ENCODE measurements around the gene ADARB1.

ADARB1 gene

DNA sequence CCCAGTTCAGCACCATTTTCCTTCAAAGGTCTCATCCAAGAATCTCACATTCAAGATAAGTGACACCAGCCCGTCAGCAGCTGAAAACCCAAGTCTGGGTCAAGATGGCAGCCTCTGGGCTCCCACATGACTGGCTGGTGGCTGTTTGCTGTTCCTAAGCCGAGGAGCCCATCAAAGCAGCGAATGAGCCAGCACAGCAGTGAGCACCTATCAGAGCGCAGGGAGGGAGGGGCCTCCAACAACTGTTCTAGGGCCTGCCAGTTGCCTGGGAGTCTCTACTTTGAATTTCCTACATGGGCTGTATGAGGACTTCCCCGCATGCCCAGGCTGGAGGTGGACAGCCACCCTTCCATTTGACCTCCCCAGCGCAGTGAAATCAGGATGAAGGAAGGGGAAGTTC, 102.7 kb downstream of the ADARB1 start:
- no peak for DNase-seq

DNA sequence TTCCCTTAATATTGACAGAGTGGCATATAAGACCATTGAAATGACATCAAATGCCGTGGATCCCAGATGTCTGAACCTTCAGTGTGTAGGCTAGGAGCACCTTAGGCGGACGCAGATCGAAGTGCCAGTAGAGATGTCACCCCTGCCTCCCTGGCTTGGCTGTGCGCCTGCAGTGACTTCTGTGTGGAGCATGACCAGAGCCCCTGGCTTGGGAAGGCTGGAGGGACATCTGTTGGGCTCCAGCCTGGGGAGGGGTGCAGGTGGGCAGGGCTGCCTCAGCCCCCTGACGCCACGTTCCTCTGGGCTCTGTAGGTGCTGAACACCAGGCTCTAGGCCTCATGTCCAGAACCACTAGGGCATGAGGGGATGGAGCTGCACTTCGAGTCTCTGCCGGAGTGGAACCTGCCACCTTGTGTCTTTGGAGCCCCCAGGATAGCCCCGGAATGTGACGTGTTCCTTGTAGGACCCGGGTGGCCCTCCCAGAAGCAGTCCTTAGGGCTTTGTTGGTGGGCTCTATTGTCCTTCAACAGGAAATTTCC, 103.8 kb downstream of the ADARB1 start:
- DNase-seq: no peak

DNA sequence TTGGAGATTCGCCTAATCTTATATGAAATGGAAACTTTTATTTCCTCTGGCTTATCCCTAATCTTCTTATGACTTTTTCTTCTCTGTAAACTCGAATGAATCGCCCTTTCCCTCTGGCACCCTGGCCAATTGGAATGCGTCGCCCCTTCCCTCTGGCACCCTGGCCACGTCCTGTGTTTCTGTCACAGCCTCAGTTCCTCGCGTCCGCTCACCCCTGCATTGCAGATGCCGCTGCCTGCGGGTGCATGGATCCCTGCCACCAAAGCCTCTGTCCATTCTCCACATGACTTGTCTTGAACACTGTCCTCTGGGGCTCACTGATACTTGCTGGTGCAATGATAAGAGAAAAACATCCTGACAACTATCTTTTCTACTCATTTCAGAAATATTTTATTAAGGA, 104.6 kb downstream of the ADARB1 start:
- no peak for DNase-seq

DNA sequence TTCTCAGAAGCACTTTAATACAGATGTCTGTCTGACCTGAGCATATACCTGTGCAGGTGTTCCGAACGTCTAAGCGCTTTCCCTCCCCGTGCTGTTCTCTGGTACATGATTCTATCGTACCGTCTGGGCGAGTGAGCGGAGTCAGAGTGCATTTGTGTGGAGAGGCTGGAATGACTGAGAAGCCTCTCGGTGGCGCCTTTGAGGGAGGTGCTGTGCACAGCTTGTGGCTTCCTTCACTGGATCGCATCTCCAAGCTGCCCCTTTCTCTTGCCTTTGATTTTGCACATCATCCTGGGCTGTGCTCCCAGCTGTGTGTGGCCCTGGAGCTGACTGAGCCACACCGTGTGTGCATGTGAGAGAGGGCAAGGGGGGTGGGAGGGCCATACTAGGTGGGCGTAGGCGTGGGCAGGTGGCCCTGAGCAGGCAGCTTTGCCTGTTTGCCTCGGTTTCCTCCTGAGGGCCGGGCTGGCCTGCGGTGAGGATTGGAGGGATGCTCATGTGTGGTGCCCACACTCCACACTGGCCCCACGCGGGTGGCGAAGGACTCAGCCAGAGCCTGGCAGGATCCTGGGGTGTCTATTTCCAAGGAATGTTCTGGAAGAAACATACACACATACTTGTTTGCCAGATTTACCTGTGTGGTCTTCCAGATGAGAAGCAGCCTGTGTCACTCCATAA, 105.3 kb downstream of the ADARB1 start:
- no peak for DNase-seq

DNA sequence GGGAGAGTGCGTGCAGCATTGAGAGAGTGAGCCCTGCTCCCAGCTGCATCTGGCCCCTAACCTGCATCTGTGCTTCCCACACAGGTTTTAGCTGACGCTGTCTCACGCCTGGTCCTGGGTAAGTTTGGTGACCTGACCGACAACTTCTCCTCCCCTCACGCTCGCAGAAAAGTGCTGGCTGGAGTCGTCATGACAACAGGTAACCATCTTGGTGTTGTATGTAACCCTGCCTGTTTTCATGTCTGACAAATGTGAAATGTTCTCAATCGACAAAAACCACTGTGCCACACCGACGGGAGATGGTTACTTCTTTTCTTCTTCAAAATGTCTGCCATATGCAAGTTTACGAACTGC, 105.8 kb downstream of the ADARB1 start:
- DNase-seq: no peak

DNA sequence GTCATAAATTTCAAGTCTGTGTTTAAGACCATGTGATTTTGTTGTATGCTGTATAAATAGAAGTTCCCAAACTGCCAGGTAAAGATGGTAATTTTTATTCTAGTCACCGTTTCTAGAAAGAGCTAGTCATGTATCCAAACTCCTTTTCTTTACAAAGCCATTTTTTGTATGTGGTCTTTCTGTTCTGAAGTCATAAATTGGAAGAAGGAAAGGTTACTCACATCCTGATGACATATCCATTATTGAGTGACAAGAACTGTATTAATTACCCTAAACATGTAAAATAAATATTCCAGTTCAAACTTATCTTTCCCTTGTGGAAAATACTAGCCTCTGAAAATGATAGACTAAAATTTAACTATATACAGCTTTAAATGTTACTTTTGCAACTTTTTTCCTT, 108.6 kb downstream of the ADARB1 start:
- DNase-seq: no peak

DNA sequence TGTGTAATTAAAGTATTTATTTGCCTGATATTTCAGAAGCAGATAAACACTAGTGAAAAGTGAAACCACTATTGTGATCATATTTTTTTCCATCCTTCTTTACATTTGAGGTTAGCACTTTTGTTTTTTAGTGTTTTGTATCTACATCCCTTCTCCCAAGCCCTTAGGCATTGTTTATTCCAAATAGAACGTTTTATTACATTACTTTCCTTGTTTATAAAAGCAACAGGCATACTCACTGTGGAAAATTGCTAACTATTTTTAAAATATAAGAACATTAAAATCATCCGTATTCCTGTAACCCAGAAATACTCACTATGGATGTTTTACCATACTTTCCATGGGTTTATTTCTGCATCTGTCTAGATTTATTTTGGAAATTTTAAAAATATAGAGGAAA, 109.5 kb downstream of the ADARB1 start:
- DNase-seq: no peak

DNA sequence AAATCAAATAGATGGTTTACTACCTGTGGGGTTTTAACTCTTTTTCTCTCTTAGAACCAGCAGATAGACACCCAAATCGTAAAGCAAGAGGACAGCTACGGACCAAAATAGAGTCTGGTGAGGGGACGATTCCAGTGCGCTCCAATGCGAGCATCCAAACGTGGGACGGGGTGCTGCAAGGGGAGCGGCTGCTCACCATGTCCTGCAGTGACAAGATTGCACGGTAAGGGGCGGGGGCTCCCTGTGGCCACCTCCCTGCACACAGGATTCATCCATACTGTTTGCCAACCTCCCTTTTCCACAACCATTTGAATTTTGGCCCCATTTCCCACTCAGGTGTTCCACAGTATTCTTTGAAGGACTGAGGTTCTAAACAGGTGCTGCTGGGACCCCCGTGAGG, 110.5 kb downstream of the ADARB1 start:
- no peak for DNase-seq

DNA sequence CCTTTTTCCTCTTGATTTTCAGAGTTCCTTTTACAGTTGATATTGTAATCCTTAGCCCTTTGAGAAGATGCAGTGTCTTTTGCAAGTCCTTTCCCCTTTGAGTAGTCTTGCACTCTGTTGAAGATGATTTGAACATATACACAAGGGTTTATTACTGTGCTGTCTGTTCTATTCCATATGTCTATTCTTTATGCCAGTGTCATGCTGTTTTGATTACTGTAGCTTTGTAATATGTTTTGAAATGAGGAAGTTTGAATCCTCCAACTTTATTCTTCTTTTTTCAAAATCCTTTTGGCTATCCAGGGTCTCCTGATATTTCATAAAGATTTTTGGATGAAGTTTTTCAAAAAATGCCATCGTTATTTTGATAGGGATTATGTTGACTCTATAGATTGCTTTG, 112.3 kb downstream of the ADARB1 start:
- no peak for DNase-seq

DNA sequence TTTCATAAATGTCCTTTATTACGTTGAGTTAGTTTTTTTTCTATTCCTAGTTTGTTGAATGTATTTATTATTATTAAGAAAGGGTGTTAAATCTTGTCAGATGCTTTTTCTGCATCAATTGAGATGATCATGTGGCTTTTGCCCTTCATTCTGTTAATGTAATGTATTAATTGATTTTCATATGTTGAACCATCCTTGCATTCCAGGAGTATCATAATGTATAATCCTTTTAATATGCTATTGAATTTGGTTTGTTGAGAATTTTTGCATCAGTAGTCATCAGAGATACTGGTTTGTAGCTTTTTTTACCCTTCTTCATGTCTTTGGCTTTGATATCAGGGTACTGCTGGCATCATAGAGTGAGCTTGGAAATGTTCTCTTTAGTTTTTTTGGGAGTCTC, 113.3 kb downstream of the ADARB1 start:
- DNase-seq: no peak

DNA sequence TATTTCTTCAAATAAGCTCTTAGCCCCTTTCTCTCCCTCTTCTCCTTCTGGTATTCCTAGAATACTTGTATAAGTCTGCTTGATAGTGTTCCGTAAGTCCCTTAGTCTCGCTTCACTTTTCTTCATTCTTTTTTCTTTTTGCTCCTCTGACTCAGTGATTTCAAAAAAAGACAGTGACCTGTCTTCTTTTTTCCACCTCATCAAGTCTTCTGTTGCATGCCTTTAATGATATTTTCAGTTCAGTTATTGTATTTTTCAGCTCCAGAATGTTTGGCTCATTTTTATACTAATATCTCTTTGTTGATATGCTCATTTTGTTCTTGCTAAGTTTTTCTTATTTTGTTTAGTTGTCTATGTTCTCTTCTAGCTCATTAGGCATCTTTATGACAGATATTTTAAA, 115.6 kb downstream of the ADARB1 start:
- no peak for DNase-seq

DNA sequence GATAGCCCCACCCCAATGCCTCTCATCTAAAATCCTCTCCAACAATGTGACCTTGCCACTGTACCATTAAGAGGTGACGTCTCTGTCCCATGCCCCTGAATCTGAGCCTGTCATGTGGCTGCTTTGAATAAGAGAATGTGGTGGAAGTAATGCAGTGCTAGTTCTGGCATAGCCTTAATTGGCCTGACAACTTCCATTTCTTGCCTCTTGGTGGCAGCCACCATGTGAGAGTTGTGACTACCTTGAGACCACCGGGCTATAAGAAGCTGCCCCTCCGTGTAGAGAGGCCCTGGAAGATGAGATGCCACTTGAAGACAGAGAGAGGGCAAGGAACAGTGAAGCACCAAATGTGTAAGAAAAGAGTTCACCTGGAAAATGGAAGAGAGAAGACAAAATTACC, 118.0 kb downstream of the ADARB1 start:
- DNase-seq: no peak

DNA sequence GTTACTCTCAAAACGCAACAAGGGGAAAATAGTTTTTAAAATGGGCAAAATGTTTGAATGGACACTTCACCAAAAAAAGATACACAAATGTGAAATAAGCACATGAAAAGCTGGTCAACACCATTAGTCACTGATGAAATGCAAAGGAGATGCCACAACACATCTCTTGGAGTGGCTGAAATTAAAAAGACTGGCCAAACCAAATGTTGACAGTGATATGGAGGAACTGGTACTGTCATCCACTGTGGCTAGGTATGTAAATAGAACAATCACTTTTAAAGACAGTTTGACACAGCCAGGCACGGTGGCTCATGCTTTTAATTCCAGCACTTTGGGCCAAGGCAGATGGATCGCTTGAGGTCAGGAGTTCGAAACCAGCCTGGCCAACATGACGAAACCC, 122.2 kb downstream of the ADARB1 start:
- DNase-seq: no peak

DNA sequence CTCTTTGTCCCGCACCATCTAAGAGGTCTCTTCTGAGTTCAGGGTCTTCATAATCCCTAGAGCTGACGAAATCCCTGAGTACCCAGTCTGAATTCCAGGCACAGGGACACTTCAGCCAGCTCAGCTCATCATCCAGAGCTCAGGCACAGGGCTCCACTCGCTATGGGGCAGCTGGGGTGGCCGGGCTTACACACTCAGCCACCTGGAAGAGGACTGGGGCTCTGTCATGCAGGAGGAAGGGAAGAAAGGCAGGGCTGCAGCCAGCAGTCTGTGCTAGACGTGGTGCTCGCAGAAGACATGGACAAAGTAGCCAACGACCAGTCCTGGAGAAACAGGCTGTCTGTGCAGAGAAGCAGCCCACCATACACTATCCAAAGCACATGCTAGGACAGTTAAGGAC, 124.8 kb downstream of the ADARB1 start:
- no peak for DNase-seq

DNA sequence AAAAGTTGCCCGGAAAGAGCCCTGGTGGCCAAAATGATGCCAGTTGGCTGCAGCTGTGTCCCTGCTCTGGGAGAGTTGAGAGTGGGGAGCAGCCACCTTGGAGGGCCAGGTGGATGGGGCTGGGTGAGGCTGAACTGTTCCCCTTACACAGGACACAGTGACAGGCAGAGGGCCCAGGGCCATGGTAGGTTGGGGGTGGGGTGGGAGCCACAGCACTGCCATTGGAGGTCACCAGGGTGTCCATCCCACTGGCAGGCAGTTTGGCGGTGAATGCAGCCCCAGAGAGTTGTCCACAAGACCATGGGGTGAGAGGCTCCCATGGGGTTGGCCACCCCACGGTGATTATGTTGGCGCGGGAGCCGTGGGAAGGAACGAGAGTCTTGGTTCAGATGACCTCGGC, 125.7 kb downstream of the ADARB1 start:
- no peak for DNase-seq

DNA sequence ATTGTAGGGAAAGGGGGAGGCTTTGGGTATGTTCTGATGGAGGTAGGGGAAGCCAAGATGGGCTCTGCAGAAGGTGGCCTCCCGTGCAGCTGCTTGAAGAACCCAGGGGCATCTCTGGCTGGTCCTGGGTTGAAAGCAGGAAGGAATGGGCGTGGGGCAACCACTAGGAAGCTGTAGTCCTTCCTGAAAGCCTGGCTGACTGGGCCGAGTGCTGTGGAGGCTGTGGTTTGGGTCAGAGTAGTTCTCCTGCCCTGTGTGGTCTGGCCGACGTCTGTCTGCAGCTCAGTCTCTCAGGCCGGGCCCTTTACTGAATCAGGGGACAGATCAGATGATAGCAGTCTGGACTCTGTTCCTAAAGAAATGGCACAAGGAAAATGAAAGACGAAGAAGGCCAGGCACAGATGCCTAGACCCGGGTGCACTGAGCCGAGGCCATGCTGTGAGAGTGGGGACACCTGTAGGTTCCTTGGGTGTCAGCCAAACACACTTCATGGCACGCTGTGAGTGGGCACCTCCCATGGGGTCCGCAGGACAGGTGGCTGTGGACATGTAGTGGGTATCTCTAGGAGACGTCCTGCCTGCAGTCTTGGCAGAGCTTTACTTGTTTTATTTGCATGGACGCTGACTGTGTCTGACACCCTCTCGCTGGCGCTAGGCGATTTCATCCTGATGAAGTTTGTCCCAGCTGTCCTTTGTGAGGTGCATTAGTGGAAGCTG, 126.4 kb downstream of the ADARB1 start:
- DNase-seq: no peak

DNA sequence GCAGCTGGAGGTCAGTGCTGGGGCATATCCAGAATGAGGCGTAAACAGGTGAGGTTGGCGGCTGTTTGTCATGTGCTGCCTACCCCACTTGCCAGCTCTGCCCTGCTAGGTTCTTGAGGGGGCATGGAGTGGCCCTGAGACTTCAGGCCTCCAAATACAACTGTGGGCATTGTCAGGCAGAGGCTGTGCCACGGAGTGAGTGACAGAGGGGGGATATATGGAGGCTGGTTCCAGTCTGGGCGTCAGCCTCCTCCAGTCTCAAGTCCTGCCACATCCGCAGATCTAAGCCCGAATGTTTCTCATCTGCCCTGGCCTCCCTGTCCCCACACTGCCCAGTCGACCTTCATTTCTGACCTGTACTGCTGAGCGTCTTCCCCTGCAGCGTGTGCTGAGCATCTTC, 128.0 kb downstream of the ADARB1 start:
- DNase-seq: no peak

DNA sequence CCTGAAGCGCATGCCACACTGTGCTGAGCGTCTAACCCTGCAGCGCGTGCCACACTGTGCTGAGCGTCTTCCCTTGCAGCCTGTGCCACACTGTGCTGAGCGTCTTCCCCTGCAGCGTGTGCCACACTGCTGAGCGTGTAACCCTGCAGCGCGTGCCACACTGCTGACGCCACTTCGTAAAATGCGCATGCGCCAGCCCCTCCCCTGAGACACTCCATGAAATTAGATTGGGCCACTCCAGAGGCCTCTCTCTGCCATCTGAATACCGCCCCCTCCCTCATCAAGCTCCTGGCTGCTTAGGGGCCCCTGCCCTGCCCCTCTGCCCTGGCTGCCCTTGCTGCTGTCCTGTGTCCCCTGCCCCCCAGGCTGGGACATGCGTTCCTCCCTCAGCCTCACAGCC, 128.5 kb downstream of the ADARB1 start:
- DNase-seq: no peak

DNA sequence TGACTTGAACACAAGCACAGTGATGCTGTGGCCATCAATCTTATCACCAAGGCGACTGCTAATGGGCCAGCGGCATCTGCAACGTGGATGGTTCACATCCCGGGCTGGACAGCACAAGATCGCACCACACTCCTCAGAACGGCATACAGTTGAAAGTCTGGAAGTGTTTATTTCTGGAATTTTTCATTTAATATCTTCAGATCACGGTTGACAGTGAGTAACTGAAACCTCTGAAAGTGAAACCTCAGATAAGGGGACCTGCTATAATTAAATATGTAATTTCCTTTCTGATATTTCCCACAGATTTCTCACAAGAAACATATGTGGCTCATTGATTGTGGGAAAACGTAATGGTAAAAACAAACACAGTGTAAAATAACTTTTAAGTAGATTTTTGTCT, 129.6 kb downstream of the ADARB1 start:
- DNase-seq: no peak

DNA sequence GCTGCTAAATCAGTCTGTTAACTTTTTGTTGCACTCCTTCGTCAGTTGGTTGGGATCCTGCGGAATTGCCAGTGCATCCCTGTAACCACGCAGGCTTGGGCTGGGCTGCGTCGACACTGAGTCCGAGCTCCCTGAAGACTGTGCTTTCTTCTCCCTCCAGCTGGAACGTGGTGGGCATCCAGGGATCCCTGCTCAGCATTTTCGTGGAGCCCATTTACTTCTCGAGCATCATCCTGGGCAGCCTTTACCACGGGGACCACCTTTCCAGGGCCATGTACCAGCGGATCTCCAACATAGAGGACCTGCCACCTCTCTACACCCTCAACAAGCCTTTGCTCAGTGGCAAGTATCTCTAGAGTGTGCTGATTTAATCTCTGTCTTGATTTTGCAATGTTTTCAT, 130.0 kb downstream of the ADARB1 start:
- no peak for DNase-seq

DNA sequence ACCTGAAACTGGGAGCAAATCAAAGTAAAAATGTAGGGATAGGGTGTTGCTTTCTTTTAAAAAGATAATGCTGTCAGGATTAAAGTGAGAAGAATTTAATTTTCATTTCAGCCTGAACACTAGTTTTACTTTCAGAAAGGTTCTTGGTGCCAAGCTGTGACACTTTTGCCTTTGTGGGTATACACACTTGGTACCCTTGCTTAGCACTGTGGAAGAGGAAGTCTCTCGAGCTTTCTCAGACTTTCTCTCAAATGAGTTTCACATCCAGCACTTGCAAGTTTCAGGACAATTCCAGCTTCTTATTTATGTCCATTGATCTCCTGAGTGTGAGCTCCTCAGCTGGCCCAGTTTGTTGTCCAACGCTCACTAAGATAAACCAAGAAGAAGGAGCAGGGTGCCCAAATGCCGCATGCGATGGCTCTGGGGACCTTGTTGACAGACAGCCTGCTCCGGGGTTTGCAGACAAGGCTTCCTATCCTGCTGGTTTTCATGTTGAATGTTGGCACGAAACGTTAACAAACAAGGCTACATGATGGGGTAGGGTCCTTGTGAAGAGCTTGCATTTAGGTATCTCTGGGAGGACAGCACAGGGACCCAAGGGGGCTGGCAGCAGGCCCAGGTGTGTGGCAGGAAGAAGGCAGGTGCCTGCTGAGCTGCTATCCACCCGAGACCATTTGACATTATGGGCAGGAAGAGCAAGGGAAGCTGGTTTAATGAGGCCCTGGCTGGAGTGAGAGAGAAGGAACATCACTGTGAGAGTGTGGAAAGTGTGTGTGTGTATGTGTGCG, 133.7 kb downstream of the ADARB1 start:
- DNase-seq: no peak

DNA sequence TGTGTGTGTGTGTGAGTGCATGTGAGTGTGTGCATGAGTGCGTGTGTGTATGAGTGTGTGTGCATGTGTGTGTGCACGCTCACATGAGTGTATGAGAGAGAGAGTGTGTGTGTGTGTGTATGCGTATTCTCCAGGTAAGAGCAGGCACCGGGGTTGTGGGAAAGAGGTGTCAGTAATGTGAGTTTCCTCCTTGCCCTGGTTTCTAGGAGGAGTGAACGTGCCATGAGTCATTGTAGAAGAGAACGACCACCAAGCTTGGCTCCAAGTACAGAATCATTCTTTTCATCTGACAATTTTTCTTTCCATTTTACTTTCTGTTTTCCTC, 134.2 kb downstream of the ADARB1 start:
- DNase-seq: peak; percentile 13

DNA sequence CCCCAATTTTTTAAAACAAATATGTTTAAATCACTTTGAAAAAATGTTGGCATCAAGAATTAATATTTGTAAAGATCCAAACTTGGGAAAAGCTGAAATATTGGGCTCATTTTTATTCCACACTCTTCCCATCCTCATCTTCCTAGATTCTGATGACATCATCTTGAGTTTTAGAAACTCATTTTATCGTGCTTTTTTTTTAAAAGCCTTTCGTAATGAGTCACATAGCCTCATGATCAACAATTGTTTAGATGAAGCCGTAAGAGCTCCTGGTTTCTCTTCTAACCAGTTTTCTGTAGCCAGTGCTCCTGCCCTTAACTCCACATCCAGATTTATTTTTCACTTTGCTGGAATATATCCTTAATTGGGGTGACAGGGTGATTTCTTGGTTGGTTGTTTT, 134.7 kb downstream of the ADARB1 start:
- no peak for DNase-seq

DNA sequence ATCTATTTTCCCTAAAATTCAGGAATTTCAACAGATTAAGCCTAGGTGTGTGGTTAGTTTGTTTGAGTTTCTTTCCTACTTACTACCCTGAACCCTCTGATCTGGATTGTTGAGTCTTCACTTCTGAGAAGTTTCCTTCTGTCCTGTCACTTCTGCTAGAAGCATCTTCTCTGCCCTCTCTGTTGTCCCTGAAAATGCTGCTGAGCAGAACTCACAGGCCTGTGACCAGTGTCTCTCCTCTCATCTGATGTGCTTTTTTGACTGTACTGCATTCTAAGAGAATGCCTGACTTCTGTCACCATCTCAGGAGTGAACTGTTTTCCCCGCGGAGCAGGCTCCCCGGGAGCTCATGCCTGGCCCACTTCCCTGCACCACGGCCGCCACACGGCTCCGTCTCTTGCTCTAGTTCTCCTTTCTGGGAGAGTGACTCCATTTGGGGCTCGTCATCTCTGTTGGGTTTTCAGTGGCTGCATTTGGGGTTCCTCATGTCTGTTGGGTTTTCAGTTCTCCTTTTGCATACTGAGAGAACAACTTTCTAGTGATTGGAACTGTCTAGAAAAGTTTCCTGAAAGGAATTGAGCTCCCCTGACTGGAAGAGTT, 135.4 kb downstream of the ADARB1 start:
- DNase-seq: no peak

Data from stimulated activated CD4-positive, alpha-beta T cell treated with anti-CD3 and anti-CD28 coated beads, Interleukin-1b, Interleukin-23, amount 100 ng/mL, for 48 hours (primary cell).